Measurements from ENCODE around the gene DUSP16. TPM values are rescaled to one million over a fixed set of nuclear protein-coding genes. Genes with fewer than 3 reads are reported as not detected.

The DUSP16 gene
- total RNA-seq, 1 donor from 2014 or later = 12.9 TPM

GRCh38 chr12:12555656-12556055 is 7.0 kb downstream of the DUSP16 start:
- ATAC-seq (no peak), DNase-seq (no peak)
- intact Hi-C loops (cut with micrococcal nuclease) = no loop called here

GRCh38 chr12:12553208-12553785 is 9.4 kb downstream of the DUSP16 start:
- DNase-seq = no peak
- intact Hi-C loops (cut with micrococcal nuclease) = no loop called here
- ATAC-seq = no peak

GRCh38 chr12:12551115-12551514 is 11.5 kb downstream of the DUSP16 start:
- DNase-seq (no peak), ATAC-seq (no peak)
- intact Hi-C loops (cut with micrococcal nuclease) = no loop called here

- DNase-seq = no peak
- intact Hi-C loops (cut with micrococcal nuclease) = no loop called here
- ATAC-seq = no peak
Measured at GRCh38 chr12:12550277-12550676, 12.4 kb downstream of the DUSP16 start.

GRCh38 chr12:12549426-12549825 is 13.2 kb downstream of the DUSP16 start:
- intact Hi-C loops (cut with micrococcal nuclease) = no loop called here
- ATAC-seq (no peak), DNase-seq (no peak)

GRCh38 chr12:12548713-12549112 is 13.9 kb downstream of the DUSP16 start:
- DNase-seq (no peak), ATAC-seq (no peak)
- intact Hi-C loops (cut with micrococcal nuclease) = no loop called here

GRCh38 chr12:12546314-12546772 is 16.3 kb downstream of the DUSP16 start:
- intact Hi-C loops (cut with micrococcal nuclease) = no loop called here
- no peak for DNase-seq
- ATAC-seq = no peak

- intact Hi-C loops (cut with micrococcal nuclease) = no loop called here
- no peak for DNase-seq
- no peak for ATAC-seq
Measured at GRCh38 chr12:12543959-12544358, 18.7 kb downstream of the DUSP16 start.

GRCh38 chr12:12542964-12543363 is 19.7 kb downstream of the DUSP16 start:
- DNase-seq (no peak), ATAC-seq (no peak)
- intact Hi-C loops (cut with micrococcal nuclease) = no loop called here

- no peak for DNase-seq
- intact Hi-C loops (cut with micrococcal nuclease) = no loop called here
- ATAC-seq = no peak
Measured at GRCh38 chr12:12542286-12542685, 20.4 kb downstream of the DUSP16 start.

- DNase-seq (no peak), ATAC-seq (no peak)
- intact Hi-C loops (cut with micrococcal nuclease) = no loop called here
Measured at GRCh38 chr12:12541782-12542181, 20.9 kb downstream of the DUSP16 start.

- ATAC-seq (peak; percentile 14), DNase-seq (no peak)
- intact Hi-C loops (cut with micrococcal nuclease) = no loop called here
Measured at GRCh38 chr12:12540261-12541013, 22.2 kb downstream of the DUSP16 start.

- intact Hi-C loops (cut with micrococcal nuclease) = no loop called here
- ATAC-seq (no peak), DNase-seq (no peak)
Measured at GRCh38 chr12:12539028-12539810, 23.4 kb downstream of the DUSP16 start.

- DNase-seq (no peak), ATAC-seq (no peak)
- intact Hi-C loops (cut with micrococcal nuclease) = no loop called here
Measured at GRCh38 chr12:12538535-12538934, 24.1 kb downstream of the DUSP16 start.

GRCh38 chr12:12537421-12537820 is 25.2 kb downstream of the DUSP16 start:
- ATAC-seq (no peak), DNase-seq (no peak)
- intact Hi-C loops (cut with micrococcal nuclease) = no loop called here

- ATAC-seq (peak; percentile 81), DNase-seq (peak; percentile 48)
- intact Hi-C loops (cut with micrococcal nuclease) = no loop called here
Measured at GRCh38 chr12:12534975-12535374, 27.7 kb downstream of the DUSP16 start.

- ATAC-seq (peak; percentile 73), DNase-seq (no peak)
- intact Hi-C loops (cut with micrococcal nuclease) = no loop called here
Measured at GRCh38 chr12:12534166-12534866, 28.3 kb downstream of the DUSP16 start.

- ATAC-seq = peak; percentile 86
- DNase-seq = peak; percentile 65
Measured at GRCh38 chr12:12533238-12533829, 29.3 kb downstream of the DUSP16 start.

GRCh38 chr12:12531194-12531593 is 31.5 kb downstream of the DUSP16 start:
- no peak for DNase-seq
- intact Hi-C loops (cut with micrococcal nuclease) = no loop called here
- no peak for ATAC-seq

More at GRCh38 chr12:12533238-12533829, 29.3 kb downstream of the DUSP16 start:
- intact Hi-C loops (cut with micrococcal nuclease) = no loop called here
